PC-3 (cell line): ENCODE measurements around the gene LYRM4.

Experiments
- CTCF ChIP-seq: fragments of 300-600 bp; sonication (generic); conservative IDR thresholded peaks from 2 replicates; pipeline ENCODE4 v1.5.1; 2017; ENCODE audit warnings: antibody characterized with exemption, low read depth, mild to moderate bottlenecking, low read length
- EZH2 ChIP-seq: fragments of 300-600 bp; sonication (generic); IDR thresholded peaks from one replicate; pipeline ENCODE4 v1.6.1; 2017; ENCODE audit warnings: antibody characterized with exemption, mild to moderate bottlenecking, low read length; ENCODE audit not compliant: unreplicated experiment
- EZH2phosphoT487 ChIP-seq: fragments of 300-600 bp; sonication (generic); IDR thresholded peaks from 2 replicates; pipeline ENCODE4 v1.6.1; 2018; ENCODE audit warnings: mild to moderate bottlenecking, antibody characterized with exemption, low read length, borderline replicate concordance

- TF ChIP-seq CTCF, result no peak
- no peak for TF ChIP-seq EZH2
- no peak for TF ChIP-seq EZH2phosphoT487
These were observed 109.3 kb downstream of the LYRM4 start for GRCh38 chr6:5151360-5151954.
